BLaER1 (cell line): ENCODE results near the gene RPN2.

Experiments
- H3K27ac ChIP-seq: shearing (Covaris generic); formaldehyde crosslinking; 2 replicates; pipeline ENCODE4 v1.8.1; 2022
- H3K27me3 ChIP-seq: shearing (Covaris generic); formaldehyde crosslinking; 2 replicates; pipeline ENCODE4 v1.8.1; 2022
- H3K36me3 ChIP-seq: shearing (Covaris generic); formaldehyde crosslinking; 2 replicates; pipeline ENCODE4 v1.8.1; 2022
- H3K4me1 ChIP-seq: shearing (Covaris generic); formaldehyde crosslinking; 2 replicates; pipeline ENCODE4 v1.8.1; 2022
- H3K4me2 ChIP-seq: shearing (Covaris generic); formaldehyde crosslinking; 2 replicates; pipeline ENCODE4 v1.8.1; 2022
- H3K4me3 ChIP-seq: shearing (Covaris generic); formaldehyde crosslinking; 2 replicates; pipeline ENCODE4 v1.8.1; 2022
- H3K9ac ChIP-seq: shearing (Covaris generic); formaldehyde crosslinking; 2 replicates; pipeline ENCODE4 v1.8.1; 2022
- H3K9me3 ChIP-seq: shearing (Covaris generic); formaldehyde crosslinking; 2 replicates; pipeline ENCODE4 v1.8.1; 2022
- H4K20me1 ChIP-seq: shearing (Covaris generic); formaldehyde crosslinking; 2 replicates; pipeline ENCODE4 v1.8.1; 2022
- Cebpa-rat ChIP-seq: shearing (Covaris generic); IDR thresholded peaks from 2 replicates; pipeline ENCODE4 v1.8.1; 2022

RPN2 gene

DNA sequence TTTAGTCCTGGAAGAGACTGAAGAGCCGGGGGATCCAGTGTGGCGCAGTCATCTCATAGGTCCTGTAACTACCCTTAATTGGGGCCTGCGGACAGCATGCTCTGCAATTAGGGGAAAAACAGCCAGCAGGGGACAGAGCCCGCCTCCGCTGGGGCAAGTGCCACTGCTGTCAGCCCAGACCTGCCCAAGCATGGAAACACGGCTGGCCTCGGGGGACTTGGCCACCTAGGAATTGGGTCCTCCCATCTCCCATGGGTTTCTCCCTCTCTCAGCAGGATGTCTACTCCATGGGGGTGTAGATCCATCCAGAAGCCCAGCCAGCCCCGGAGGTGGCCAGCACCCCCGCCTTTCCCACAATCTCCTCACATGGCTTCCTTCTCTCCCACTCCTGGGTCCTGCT, 78.9 kb downstream of the RPN2 start:
- TF ChIP-seq Cebpa-rat, result no peak
- Histone ChIP-seq H3K27me3 (no peaks in the 10 kb centered on the region), H4K20me1 (no peaks in the 10 kb centered on the region), H3K36me3 (no peaks in the 10 kb centered on the region), H3K4me1 (peaks cover 6% of the 10 kb centered on the region; the same call in 1 of the 2 replicates), H3K4me3 (no peak overlapping the region), H3K9me3 (peaks cover 9% of the 10 kb centered on the region; the same call in 1 of the 2 replicates), H3K27ac (no peak overlapping the region), H3K9ac (no peak overlapping the region), H3K4me2 (no peak overlapping the region)

DNA sequence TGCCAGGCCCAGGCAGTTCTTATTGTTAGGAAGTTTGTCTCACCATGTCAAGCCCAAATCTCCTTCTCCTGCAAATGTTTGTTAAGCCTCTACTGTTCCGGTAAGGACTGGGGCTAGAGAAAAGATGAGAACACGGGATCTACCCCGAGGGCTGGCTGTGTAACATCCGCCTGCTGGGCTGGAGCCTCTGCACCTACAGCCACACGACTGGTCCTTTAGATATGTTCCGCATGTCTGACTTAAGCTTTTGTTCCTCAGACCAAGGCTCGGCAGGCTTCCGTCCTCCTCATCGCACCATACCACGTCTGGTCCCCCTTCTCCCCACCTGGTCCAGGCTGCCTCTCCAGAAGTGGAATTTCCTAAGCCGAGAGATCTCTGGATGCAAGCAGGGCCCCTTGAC, 79.9 kb downstream of the RPN2 start:
- no peaks in the 10 kb centered on the region for H3K36me3 ChIP-seq
- H3K4me2 ChIP-seq, result no peak overlapping the region
- no peak overlapping the region for H3K27ac ChIP-seq
- no peaks in the 10 kb centered on the region for H4K20me1 ChIP-seq
- H3K4me1 ChIP-seq, result peaks cover 6% of the 10 kb centered on the region; the same call in 1 of the 2 replicates
- TF ChIP-seq Cebpa-rat, result no peak
- H3K9ac ChIP-seq, result no peak overlapping the region
- no peaks in the 10 kb centered on the region for H3K27me3 ChIP-seq
- peaks cover 6% of the 10 kb centered on the region; the same call in 1 of the 2 replicates for H3K9me3 ChIP-seq
- H3K4me3 ChIP-seq, result no peak overlapping the region

DNA sequence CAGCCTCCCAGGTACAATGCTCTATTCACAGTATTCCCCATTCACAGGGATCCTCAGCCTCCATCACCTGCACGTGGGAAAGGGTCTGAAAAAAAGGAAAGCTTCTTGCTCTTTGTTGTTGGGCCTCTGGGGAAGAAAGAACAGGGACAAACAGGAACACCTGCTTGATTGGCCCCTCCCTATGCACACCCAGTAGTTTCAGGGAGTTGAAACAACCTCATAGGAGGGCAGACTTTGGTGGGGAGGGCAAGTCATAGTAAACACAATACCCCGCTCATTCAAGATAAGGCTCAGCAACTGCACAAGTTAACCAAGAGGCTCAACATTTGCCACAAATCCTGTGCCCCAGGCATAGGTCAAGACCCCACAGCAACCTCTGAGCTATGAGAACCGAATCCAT, 80.7 kb downstream of the RPN2 start:
- Histone ChIP-seq H3K36me3 (no peaks in the 10 kb centered on the region), H3K9me3 (no peaks in the 10 kb centered on the region), H3K9ac (no peak overlapping the region), H3K4me2 (no peak overlapping the region), H3K27me3 (no peaks in the 10 kb centered on the region), H3K4me3 (no peak overlapping the region), H4K20me1 (no peaks in the 10 kb centered on the region), H3K27ac (no peak overlapping the region), H3K4me1 (peaks cover 10% of the 10 kb centered on the region)
- no peak for TF ChIP-seq Cebpa-rat

DNA sequence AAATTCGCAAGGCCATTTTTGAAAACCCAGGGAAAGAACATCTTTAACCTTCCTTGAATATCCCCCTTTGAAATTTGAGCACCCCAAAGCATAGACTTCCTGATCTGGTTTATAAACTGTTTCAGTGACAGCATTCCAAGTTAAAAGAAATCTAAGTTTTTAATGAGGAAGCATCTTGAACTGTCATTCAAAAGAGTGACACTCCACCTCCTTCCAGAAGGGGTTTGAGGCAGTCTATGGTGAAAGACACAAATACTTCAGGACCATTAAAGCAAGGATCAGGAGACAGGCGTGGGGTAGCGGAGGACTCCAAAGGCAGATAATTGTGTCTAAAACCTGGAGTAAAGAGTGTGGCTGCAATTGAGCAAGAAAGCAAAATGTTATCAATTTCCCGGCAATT, 81.8 kb downstream of the RPN2 start:
- no peaks in the 10 kb centered on the region for H3K9me3 ChIP-seq
- H4K20me1 ChIP-seq, result no peaks in the 10 kb centered on the region
- no peaks in the 10 kb centered on the region for H3K27me3 ChIP-seq

DNA sequence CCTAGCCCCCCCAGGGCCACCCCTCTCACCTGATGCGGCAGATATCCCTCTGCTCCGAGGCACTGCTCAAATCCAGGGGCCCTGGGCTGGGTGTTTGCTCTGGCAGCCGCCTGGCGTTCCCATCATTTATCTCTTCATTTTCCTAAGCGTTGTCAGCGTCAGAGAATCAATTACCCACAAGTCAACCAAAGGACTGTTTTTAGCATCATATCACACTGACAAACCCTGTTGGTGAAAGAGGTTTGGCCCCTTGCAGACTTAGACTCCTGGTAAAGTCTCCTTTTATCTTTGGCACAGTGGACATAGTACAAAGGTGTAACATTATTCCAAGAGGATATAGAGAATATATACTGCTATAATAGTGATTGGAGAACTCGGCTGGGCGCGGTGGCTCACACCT, 82.6 kb downstream of the RPN2 start, which contains the start of gene GHRH:
Gene GHRH, minus strand, starts transcription at position 101 of the 400 bp plus-strand sequence. CDS start 4,925 bp downstream, outside the sequence.
- H3K36me3 ChIP-seq, result no peaks in the 10 kb centered on the region
- H3K4me2 ChIP-seq, result no peak within 1 kb of the TSS
- no peak within 1 kb of the TSS for H3K4me3 ChIP-seq
- H4K20me1 ChIP-seq, result no peaks in the 10 kb centered on the region
- no peak within 1 kb of the TSS for H3K9ac ChIP-seq
- H3K9me3 ChIP-seq, result no peaks in the 10 kb centered on the region
- H3K4me1 ChIP-seq, result peaks cover 18% of the 10 kb centered on the region
- no peaks in the 10 kb centered on the region for H3K27me3 ChIP-seq
- no peak for TF ChIP-seq Cebpa-rat
- H3K27ac ChIP-seq, result no peak within 1 kb of the TSS

More for the DNA sequence above, 81.8 kb downstream of the RPN2 start:
- no peaks in the 10 kb centered on the region for H3K36me3 ChIP-seq
- H3K4me3 ChIP-seq, result no peak overlapping the region
- H3K9ac ChIP-seq, result no peak overlapping the region
- H3K4me1 ChIP-seq, result peaks cover 18% of the 10 kb centered on the region
- H3K27ac ChIP-seq, result no peak overlapping the region
- TF ChIP-seq Cebpa-rat, result no peak
- no peak overlapping the region for H3K4me2 ChIP-seq

DNA sequence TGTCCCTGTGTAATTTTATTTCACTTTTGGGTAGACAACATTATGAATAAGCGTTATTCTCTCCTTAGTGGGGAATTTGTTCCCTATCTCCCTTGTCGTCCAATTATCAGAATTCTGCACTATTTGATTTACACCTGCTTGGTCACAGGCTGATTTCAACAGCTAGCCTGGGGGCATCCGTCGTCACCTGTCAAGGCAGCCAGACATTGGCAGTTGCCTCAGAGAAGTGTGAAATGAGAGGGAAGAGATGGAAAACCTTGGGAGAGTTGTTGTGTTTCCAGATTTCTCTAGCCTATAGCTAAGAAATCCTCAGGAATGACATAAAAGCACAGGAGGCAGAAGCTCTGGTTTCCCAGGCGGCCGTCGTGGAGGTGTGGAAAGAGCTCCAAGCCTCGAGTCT, 83.4 kb downstream of the RPN2 start:
- H3K9me3 ChIP-seq, result no peaks in the 10 kb centered on the region
- no peaks in the 10 kb centered on the region for H4K20me1 ChIP-seq
- no peak for TF ChIP-seq Cebpa-rat
- H3K4me2 ChIP-seq, result no peak overlapping the region
- H3K9ac ChIP-seq, result no peak overlapping the region
- H3K4me1 ChIP-seq, result peaks cover 18% of the 10 kb centered on the region
- H3K36me3 ChIP-seq, result no peaks in the 10 kb centered on the region
- H3K4me3 ChIP-seq, result no peak overlapping the region
- no peaks in the 10 kb centered on the region for H3K27me3 ChIP-seq
- H3K27ac ChIP-seq, result no peak overlapping the region

DNA sequence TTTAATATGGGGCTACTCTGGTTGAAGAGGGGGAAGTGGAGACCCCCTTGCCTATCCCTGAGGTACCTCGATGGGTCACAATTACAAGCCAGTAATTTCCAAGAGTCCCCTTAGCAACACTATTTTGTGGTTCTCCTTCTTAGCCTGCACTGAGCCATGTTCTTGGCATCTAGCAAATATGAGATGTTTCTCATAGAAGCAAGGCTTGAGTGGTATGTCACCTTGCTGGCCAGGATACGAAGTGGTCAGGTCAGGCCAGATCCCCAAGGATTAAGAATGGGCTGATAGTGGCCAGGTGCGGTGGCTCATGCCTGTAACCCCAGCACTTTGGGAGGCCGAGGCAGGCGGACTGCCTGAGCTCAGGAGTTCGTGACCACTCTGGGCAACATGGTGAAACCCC, 84.6 kb downstream of the RPN2 start:
- H3K9ac ChIP-seq, result no peak overlapping the region
- H3K27me3 ChIP-seq, result no peaks in the 10 kb centered on the region
- H3K9me3 ChIP-seq, result no peaks in the 10 kb centered on the region
- H4K20me1 ChIP-seq, result no peaks in the 10 kb centered on the region
- peaks cover 12% of the 10 kb centered on the region for H3K4me1 ChIP-seq
- TF ChIP-seq Cebpa-rat, result no peak
- H3K27ac ChIP-seq, result no peak overlapping the region
- H3K4me2 ChIP-seq, result no peak overlapping the region
- H3K36me3 ChIP-seq, result no peaks in the 10 kb centered on the region
- H3K4me3 ChIP-seq, result no peak overlapping the region

DNA sequence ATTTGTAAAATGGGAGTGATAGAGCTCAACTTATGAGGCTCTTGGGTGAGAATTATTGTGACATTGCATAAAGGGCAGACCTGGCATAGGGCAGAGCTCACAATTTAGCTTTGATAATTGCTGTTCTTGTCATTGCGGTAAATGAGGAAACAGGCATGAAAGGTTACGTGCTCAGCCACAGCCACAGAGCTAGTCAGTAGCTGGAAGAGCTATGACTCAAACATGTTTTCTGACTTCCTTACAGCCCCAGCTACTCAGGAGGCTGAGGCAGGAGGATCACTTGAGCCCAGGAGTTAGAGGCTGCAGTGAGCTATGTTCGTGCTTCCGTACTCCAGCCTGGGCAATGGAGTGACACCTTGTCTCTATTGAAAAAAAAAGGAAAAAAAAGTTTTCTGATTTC, 86.0 kb downstream of the RPN2 start:
- no peaks in the 10 kb centered on the region for H3K36me3 ChIP-seq
- no peak overlapping the region for H3K27ac ChIP-seq
- no peaks in the 10 kb centered on the region for H4K20me1 ChIP-seq
- H3K4me3 ChIP-seq, result no peak overlapping the region
- no peak for TF ChIP-seq Cebpa-rat
- peak overlapping the region; percentile 54 for H3K4me2 ChIP-seq
- no peaks in the 10 kb centered on the region for H3K27me3 ChIP-seq
- peaks cover 16% of the 10 kb centered on the region for H3K4me1 ChIP-seq
- no peak overlapping the region for H3K9ac ChIP-seq
- H3K9me3 ChIP-seq, result no peaks in the 10 kb centered on the region

DNA sequence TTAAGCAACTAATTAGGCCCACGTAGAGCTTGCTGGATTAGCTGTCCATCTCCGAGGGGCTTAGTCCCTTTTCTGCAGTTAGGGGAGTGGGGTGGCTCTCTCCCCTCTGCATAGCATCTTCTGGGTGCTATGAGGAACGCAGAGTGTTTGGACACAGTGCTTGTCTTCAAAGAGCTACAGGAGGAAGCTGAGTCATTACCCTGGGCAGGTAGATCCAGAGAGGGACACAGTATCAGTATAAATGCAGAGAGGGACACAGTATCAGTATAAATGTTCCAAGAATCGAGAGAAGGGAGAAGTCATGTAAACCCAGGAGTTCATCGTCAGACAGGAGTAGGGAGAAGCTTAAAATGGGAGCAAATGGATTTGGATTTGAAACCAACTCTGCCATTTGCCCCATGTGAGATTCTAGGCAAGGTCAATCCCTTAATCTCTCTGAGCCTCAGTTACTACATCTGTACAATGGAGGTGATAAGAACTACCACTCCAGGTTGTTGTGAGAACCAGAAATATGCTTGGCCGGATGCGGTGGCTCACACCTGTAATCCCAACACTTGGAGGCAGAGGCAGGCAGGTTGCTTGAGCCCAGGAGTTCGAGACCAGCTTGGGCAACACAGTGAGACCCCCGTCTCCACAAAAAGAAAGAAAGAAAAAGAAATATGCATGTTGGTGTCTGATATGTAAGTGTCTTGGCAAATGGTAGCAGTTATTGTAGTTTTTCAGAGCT, 88.0 kb downstream of the RPN2 start:
- H3K4me2 ChIP-seq, result no peak overlapping the region
- H3K4me1 ChIP-seq, result peaks cover 23% of the 10 kb centered on the region
- no peak overlapping the region for H3K27ac ChIP-seq
- no peaks in the 10 kb centered on the region for H4K20me1 ChIP-seq
- TF ChIP-seq Cebpa-rat, result no peak
- H3K9ac ChIP-seq, result no peak overlapping the region
- no peaks in the 10 kb centered on the region for H3K36me3 ChIP-seq
- H3K4me3 ChIP-seq, result no peak overlapping the region
- no peaks in the 10 kb centered on the region for H3K9me3 ChIP-seq
- H3K27me3 ChIP-seq, result no peaks in the 10 kb centered on the region

DNA sequence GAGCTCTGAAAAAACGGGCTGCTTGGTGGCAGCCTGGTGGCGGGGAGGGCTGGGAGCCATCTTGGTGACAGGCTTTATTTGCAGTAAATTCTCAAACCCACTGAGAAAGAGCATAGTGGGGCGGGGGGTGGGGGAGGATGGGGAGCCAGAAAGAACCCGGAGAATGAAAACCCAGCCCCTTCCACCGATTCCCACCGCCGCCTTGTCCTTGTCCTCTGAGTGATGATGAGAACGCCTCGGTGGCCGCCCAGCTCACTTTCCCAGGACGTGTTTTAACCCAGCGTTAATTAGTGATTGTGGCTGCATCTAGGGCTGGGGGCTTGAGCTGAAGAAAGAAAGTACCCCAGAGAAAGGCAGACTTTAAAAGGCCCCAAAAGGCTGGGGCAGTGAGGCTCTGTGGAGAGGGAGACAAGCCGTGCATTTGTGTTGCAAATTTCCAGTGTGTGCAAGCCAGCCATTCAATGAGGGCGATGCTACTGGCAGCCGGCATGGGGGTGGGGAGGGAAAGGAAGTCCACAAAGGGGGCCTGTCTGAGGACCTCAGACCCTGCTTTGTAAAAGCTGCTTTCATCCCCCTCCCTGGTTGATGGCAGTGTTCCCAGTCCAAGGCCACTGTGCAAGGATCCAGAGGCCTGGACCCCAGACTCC, 88.7 kb downstream of the RPN2 start:
- H3K4me3 ChIP-seq, result no peak overlapping the region
- H3K27me3 ChIP-seq, result no peaks in the 10 kb centered on the region
- H3K36me3 ChIP-seq, result no peaks in the 10 kb centered on the region
- no peak overlapping the region for H3K4me2 ChIP-seq
- TF ChIP-seq Cebpa-rat, result no peak
- no peak overlapping the region for H3K27ac ChIP-seq
- H4K20me1 ChIP-seq, result no peaks in the 10 kb centered on the region
- H3K9me3 ChIP-seq, result no peaks in the 10 kb centered on the region
- no peak overlapping the region for H3K9ac ChIP-seq
- peaks cover 23% of the 10 kb centered on the region for H3K4me1 ChIP-seq
